NT2/D1 (cell line): ENCODE data around the gene MAGED1.

Source experiments
- YY1 ChIP-seq: IDR thresholded peaks from 2 replicates; pipeline ENCODE4 v1.6.1; 2011; ENCODE audit not compliant: insufficient read length, insufficient read depth
- ZNF274 ChIP-seq: IDR thresholded peaks from 2 replicates; pipeline ENCODE4 v1.6.1; 2011; ENCODE audit warnings: mild to moderate bottlenecking, low read depth, low read length

DNA sequence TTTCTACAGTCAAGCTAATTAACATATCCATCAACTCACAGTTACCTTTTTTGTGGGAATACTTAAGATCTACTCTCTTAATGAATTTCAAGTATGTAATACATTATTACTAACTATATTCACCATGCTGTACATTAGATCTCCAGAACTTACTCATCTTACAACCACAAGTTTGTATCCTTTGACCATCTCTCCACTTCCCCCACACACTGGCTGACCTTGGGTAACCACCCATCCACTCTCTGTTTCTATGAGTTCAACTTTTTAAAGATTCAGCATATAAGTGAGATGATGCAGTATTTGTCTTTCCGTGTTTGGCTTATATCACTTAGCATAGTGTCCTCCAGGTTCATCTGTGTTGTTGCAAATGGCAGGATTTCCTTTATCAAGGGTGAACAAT, 30.5 kb upstream of the MAGED1 start:
- no peak for TF ChIP-seq ZNF274
- TF ChIP-seq YY1: no peak
